ENCODE results near the gene KRTAP9-4.
"Not testable (repeated sequence)": the region's sequence is repeated elsewhere in the genome, so short reads cannot be mapped to it uniquely, and the experiment has no call there.

Gene KRTAP9-4

GRCh38 chr17:41237949-41238437 lies 11.5 kb upstream of the KRTAP9-4 start, which contains the start of gene KRTAP9-8:
Gene KRTAP9-8, plus strand, starts transcription at chr17:41237999. Its CDS starts 53 bp downstream, at chr17:41238052.
- H3K9me3 ChIP-seq (ENCODE audit: control insufficient read depth, insufficient read depth, low read length); H3K36me3 ChIP-seq (ENCODE audit: control insufficient read depth, insufficient read depth, low read length); H3K27me3 ChIP-seq (ENCODE audit: control insufficient read depth, insufficient read depth, low read length); H3K9ac ChIP-seq (ENCODE audit: low read depth, low read length); H3K4me3 ChIP-seq (ENCODE audit: low read depth, low read length); H3K4me1 ChIP-seq (ENCODE audit: control insufficient read depth, insufficient read depth, low read length): not testable (repeated sequence)

- not testable (repeated sequence) for H3K4me1 ChIP-seq (ENCODE audit: control insufficient read depth, insufficient read depth, low read length); H3K36me3 ChIP-seq (ENCODE audit: control insufficient read depth, insufficient read depth, low read length); H3K27me3 ChIP-seq (ENCODE audit: control insufficient read depth, insufficient read depth, low read length); H3K9ac ChIP-seq (ENCODE audit: low read depth, low read length); H3K9me3 ChIP-seq (ENCODE audit: control insufficient read depth, insufficient read depth, low read length); H3K4me3 ChIP-seq (ENCODE audit: low read depth, low read length)
These were observed 2.3 kb upstream of the KRTAP9-4 start for GRCh38 chr17:41246995-41247787.

- Histone ChIP-seq H3K27me3 (ENCODE audit: control insufficient read depth, insufficient read depth, low read length) (no peaks in the 10 kb centered on the region), H3K4me1 (ENCODE audit: control insufficient read depth, insufficient read depth, low read length) (no peaks in the 10 kb centered on the region), H3K9me3 (ENCODE audit: control insufficient read depth, insufficient read depth, low read length) (no peaks in the 10 kb centered on the region), H3K4me3 (ENCODE audit: low read depth, low read length) (no peak overlapping the region), H3K36me3 (ENCODE audit: control insufficient read depth, insufficient read depth, low read length) (no peaks in the 10 kb centered on the region), H3K9ac (ENCODE audit: low read depth, low read length) (no peak overlapping the region)
These were observed 1.8 kb downstream of the KRTAP9-4 start for GRCh38 chr17:41251261-41251660.

GRCh38 chr17:41254861-41255260 lies 5.4 kb downstream of the KRTAP9-4 start:
- Histone ChIP-seq H3K4me3 (ENCODE audit: low read depth, low read length) (no peak overlapping the region), H3K4me1 (ENCODE audit: control insufficient read depth, insufficient read depth, low read length) (no peaks in the 10 kb centered on the region), H3K27me3 (ENCODE audit: control insufficient read depth, insufficient read depth, low read length) (no peaks in the 10 kb centered on the region), H3K36me3 (ENCODE audit: control insufficient read depth, insufficient read depth, low read length) (no peaks in the 10 kb centered on the region), H3K9ac (ENCODE audit: low read depth, low read length) (no peak overlapping the region), H3K9me3 (ENCODE audit: control insufficient read depth, insufficient read depth, low read length) (no peaks in the 10 kb centered on the region)

- not testable (repeated sequence) for H3K36me3 ChIP-seq (ENCODE audit: control insufficient read depth, insufficient read depth, low read length); H3K4me3 ChIP-seq (ENCODE audit: low read depth, low read length); H3K9me3 ChIP-seq (ENCODE audit: control insufficient read depth, insufficient read depth, low read length); H3K4me1 ChIP-seq (ENCODE audit: control insufficient read depth, insufficient read depth, low read length); H3K27me3 ChIP-seq (ENCODE audit: control insufficient read depth, insufficient read depth, low read length); H3K9ac ChIP-seq (ENCODE audit: low read depth, low read length)
These were observed 6.1 kb downstream of the KRTAP9-4 start, which contains the start of gene KRTAP9-9 for GRCh38 chr17:41255381-41256290. Gene KRTAP9-9, plus strand, starts transcription at chr17:41255384.

- H3K27me3 ChIP-seq (ENCODE audit: control insufficient read depth, insufficient read depth, low read length): no peaks in the 10 kb centered on the region
- no peaks in the 10 kb centered on the region for H3K9me3 ChIP-seq (ENCODE audit: control insufficient read depth, insufficient read depth, low read length)
- no peak overlapping the region for H3K9ac ChIP-seq (ENCODE audit: low read depth, low read length)
- no peaks in the 10 kb centered on the region for H3K36me3 ChIP-seq (ENCODE audit: control insufficient read depth, insufficient read depth, low read length)
- no peak overlapping the region for H3K4me3 ChIP-seq (ENCODE audit: low read depth, low read length)
- no peaks in the 10 kb centered on the region for H3K4me1 ChIP-seq (ENCODE audit: control insufficient read depth, insufficient read depth, low read length)
These were observed 6.8 kb downstream of the KRTAP9-4 start for GRCh38 chr17:41256291-41256685.

GRCh38 chr17:41258406-41258805 lies 8.9 kb downstream of the KRTAP9-4 start:
- H3K4me3 ChIP-seq (ENCODE audit: low read depth, low read length): no peak overlapping the region
- H3K9me3 ChIP-seq (ENCODE audit: control insufficient read depth, insufficient read depth, low read length): no peaks in the 10 kb centered on the region
- H3K9ac ChIP-seq (ENCODE audit: low read depth, low read length): no peak overlapping the region
- no peaks in the 10 kb centered on the region for H3K27me3 ChIP-seq (ENCODE audit: control insufficient read depth, insufficient read depth, low read length)
- H3K4me1 ChIP-seq (ENCODE audit: control insufficient read depth, insufficient read depth, low read length): no peaks in the 10 kb centered on the region
- no peaks in the 10 kb centered on the region for H3K36me3 ChIP-seq (ENCODE audit: control insufficient read depth, insufficient read depth, low read length)

GRCh38 chr17:41263212-41263611 lies 13.7 kb downstream of the KRTAP9-4 start:
- no peak overlapping the region for H3K9ac ChIP-seq (ENCODE audit: low read depth, low read length)
- no peak overlapping the region for H3K4me3 ChIP-seq (ENCODE audit: low read depth, low read length)
- no peaks in the 10 kb centered on the region for H3K27me3 ChIP-seq (ENCODE audit: control insufficient read depth, insufficient read depth, low read length)
- no peaks in the 10 kb centered on the region for H3K36me3 ChIP-seq (ENCODE audit: control insufficient read depth, insufficient read depth, low read length)
- H3K4me1 ChIP-seq (ENCODE audit: control insufficient read depth, insufficient read depth, low read length): no peaks in the 10 kb centered on the region
- no peaks in the 10 kb centered on the region for H3K9me3 ChIP-seq (ENCODE audit: control insufficient read depth, insufficient read depth, low read length)

- Histone ChIP-seq H3K27me3 (ENCODE audit: control insufficient read depth, insufficient read depth, low read length) (no peaks in the 10 kb centered on the region), H3K36me3 (ENCODE audit: control insufficient read depth, insufficient read depth, low read length) (no peaks in the 10 kb centered on the region), H3K4me3 (ENCODE audit: low read depth, low read length) (no peak overlapping the region), H3K9me3 (ENCODE audit: control insufficient read depth, insufficient read depth, low read length) (no peaks in the 10 kb centered on the region), H3K9ac (ENCODE audit: low read depth, low read length) (no peak overlapping the region), H3K4me1 (ENCODE audit: control insufficient read depth, insufficient read depth, low read length) (no peaks in the 10 kb centered on the region)
These were observed 15.1 kb downstream of the KRTAP9-4 start for GRCh38 chr17:41264599-41264998.

GRCh38 chr17:41265078-41265477 lies 15.6 kb downstream of the KRTAP9-4 start, which contains the start of gene KRTAP9-6:
Gene KRTAP9-6, plus strand, starts transcription at chr17:41265378. Its CDS starts 0 bp downstream, at chr17:41265378.
- H3K4me3 ChIP-seq (ENCODE audit: low read depth, low read length): no peak within 1 kb of the TSS
- no peaks in the 10 kb centered on the region for H3K9me3 ChIP-seq (ENCODE audit: control insufficient read depth, insufficient read depth, low read length)
- H3K27me3 ChIP-seq (ENCODE audit: control insufficient read depth, insufficient read depth, low read length): no peaks in the 10 kb centered on the region
- H3K36me3 ChIP-seq (ENCODE audit: control insufficient read depth, insufficient read depth, low read length): no peaks in the 10 kb centered on the region
- no peaks in the 10 kb centered on the region for H3K4me1 ChIP-seq (ENCODE audit: control insufficient read depth, insufficient read depth, low read length)
- H3K9ac ChIP-seq (ENCODE audit: low read depth, low read length): no peak within 1 kb of the TSS

GRCh38 chr17:41267711-41268110 lies 18.2 kb downstream of the KRTAP9-4 start:
- H3K36me3 ChIP-seq (ENCODE audit: control insufficient read depth, insufficient read depth, low read length): no peaks in the 10 kb centered on the region
- no peak overlapping the region for H3K4me3 ChIP-seq (ENCODE audit: low read depth, low read length)
- H3K9ac ChIP-seq (ENCODE audit: low read depth, low read length): no peak overlapping the region
- H3K9me3 ChIP-seq (ENCODE audit: control insufficient read depth, insufficient read depth, low read length): no peaks in the 10 kb centered on the region
- H3K27me3 ChIP-seq (ENCODE audit: control insufficient read depth, insufficient read depth, low read length): no peaks in the 10 kb centered on the region
- no peaks in the 10 kb centered on the region for H3K4me1 ChIP-seq (ENCODE audit: control insufficient read depth, insufficient read depth, low read length)

Measured in iPS-15b (cell line).